EL (cell line): ENCODE data around the gene EDEM3.

ENCODE experiments used
- DNase-seq: peaks from one replicate; pipeline ENCODE4 v3.0.0-alpha.2; 2016

Gene EDEM3

DNA sequence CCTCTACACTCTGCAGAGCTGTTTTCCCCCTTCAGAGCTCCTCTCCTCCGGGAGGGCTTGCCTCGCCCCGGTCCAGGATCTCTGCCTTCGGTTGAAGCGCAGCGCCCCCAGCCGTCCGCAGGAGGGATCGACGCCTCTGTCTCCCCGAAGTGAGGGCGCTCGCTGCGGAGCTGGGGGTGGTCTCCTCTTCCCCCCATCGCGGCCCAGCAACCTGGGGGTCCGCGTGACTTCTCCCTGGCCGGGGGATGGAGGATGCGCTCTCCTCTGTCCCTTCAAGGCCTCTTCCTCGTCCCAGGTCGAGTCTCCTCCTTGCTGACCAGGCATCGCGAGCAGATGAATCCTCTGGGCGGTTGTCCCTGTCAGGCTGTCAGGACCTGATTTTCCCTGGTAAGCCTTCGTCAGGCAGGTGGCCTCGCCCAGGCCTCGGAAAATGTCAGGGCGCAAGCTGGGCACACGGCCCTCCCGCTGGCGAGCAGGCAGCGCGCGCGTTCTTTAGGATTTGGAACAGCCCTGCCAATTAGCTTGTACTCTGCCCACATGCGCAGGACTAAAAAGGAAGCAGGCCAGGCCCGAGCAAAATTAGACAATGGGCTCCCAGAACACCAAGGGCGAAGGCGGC is 90.5 kb downstream of the EDEM3 start:
- DNase-seq, result peak; percentile 63

- DNase-seq, result no peak
Measured at GRCh38 chr1:184661801-184662200, 92.9 kb downstream of the EDEM3 start.

GRCh38 chr1:184660462-184661191 is 94.0 kb downstream of the EDEM3 start:
- DNase-seq, result no peak

DNA sequence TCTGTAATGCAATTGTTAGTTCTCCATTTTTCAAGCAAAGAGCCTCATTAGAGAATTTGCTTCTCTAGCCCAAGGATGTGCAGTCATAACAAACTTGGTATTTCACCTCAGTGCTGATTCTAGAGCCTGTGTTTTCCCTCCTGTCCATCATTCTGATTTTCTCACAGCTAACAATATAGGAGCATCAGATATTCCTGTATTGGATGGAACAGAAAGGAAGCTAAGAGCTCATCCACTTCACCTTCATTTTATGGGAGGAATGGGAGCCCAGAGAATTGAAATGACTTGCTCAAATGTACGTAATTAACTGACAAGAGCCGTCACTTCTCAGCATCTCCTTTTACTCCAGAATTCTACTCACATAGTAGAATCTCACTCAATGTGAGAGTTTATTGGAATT is 96.6 kb downstream of the EDEM3 start:
- no peak for DNase-seq

DNA sequence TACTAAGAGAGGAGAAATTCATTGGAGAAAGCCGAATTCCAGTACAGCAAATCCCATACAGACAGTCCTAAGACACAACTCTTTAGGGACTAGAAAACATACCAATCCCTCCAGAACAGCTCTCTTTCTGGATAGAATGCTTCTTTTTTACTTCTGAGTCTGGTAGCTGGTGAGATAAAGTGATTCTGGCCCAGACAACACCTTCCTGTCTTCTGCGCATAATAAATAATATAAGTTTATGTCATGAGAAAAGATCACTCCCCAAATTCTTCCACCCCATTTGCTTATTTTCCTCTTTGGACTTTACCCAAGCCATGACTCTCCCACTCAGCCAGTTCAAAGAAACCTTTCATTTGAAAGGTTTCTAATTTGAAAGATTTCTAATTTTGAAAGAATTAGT is 98.4 kb downstream of the EDEM3 start:
- DNase-seq, result no peak

DNA sequence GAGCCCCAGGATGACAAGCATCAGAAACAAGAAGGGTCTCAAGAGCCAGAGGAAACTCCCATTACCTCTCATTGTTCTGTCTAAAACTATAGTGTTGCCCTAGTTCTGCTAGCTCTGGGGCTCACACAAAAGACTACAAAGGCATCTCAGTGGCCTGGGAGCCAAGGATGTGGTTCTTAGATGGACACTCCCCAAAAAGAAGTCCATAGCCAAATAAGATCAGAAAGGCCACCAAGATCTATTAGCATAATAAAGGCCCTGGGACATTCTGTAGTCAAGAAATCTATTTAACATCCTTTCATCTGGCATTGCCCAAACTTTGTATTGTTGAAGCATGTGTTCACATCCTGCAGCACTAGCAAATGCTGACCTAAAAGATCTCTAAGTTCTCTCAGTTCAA is 99.5 kb downstream of the EDEM3 start:
- no peak for DNase-seq

- DNase-seq, result no peak
Measured at GRCh38 chr1:184650177-184650866, 104.3 kb downstream of the EDEM3 start.

DNA sequence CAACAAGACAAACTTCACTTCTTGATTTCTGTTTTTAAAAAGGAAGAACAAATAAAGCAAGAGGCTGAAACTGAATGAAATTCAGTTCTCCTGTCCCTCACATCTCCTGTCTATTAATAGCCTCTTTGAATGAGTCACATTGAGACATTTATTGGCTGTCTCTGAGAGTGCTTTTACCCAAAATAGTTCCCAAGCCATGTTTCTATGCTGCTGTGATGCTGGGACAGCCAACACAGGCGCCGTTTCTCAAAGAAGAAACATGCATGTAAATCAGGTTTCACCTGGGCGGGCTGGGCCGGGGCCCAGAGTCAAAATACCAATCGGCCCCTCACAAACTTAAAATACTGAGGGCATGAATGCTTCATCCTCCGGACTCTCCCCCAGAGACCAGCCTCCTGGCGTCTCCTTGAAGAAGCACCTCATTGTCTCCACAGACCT is 105.2 kb downstream of the EDEM3 start:
- DNase-seq, result peak; percentile 13

DNA sequence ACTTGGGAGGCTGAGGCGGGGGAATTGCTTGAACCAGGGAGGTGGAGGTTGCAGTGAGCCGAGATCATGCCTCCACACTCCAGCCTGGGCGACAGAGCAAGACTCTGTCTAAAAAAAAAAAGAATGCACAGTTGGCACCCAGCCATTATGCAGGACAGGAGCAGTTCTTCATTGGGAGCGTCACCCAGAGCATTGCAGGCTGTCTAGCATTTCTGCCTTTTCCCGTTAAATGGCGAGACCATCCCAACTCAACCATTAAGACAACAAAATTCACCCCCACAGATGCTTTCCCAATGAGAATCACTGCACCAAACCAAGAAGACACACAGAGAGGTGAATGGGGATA is 105.8 kb downstream of the EDEM3 start:
- no peak for DNase-seq

- DNase-seq, result no peak
Measured at GRCh38 chr1:184648160-184648855, 106.3 kb downstream of the EDEM3 start.

DNA sequence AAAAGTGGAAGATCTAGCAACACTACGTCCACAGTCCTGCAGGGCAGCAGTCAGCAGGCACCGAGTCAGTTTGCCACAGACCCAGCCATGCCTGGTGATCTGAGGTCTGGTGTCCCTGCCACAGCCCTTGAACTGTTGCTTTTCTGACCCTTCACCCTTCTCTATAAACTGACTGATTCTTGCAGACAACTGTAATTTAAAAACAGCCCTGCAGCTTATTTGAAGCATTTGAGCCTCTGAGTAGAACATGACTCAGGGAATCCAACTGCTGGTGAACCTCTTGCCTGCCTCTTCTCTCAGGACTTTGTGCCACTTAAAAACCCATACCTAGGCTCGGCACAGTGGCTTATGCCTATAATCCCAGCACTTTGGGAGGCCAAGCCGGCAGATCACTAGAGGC is 107.2 kb downstream of the EDEM3 start:
- no peak for DNase-seq

DNA sequence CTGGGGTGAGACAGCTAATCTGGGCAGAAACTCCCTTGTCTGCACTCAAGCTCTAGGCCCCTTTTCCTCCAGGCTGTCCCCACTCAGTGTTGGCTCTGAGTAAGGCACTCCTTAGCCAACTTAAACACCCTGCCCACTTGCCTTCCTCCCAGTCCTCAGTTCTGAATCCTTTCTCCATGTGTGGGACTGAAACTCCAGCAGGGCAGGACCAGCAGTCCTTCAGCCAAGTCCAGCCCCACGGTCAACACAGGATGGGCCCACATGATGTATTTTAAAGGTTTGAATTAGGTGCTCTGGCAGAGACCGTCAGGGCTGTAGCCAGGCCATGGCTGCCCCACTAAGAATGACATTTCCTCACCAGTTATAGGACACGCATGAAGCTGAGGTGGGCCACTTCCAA is 107.8 kb downstream of the EDEM3 start:
- DNase-seq, result no peak

- DNase-seq, result no peak
Measured at GRCh38 chr1:184646178-184646701, 108.4 kb downstream of the EDEM3 start.

GRCh38 chr1:184644771-184645170 is 109.9 kb downstream of the EDEM3 start:
- DNase-seq, result no peak

- no peak for DNase-seq
Measured at GRCh38 chr1:184643661-184644060, 111.0 kb downstream of the EDEM3 start.

DNA sequence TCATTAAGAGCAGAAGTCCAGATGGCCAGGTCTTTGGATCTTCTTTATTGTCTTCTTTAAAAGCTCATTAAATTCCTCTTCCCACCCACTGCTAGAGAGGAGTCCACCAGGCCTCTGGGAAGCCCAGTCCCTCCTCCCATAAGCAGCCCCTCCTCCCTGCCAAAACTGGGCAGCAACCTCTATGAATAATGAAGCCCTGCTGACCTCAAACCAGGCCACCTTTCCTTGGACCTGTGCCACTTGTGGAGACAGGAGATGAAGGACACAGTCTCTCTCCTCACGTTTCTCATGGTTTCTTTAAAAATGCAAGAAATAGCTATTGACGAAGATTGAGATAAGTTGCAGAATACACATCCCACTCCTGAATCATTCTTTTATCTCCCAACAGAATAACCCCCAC is 112.8 kb downstream of the EDEM3 start:
- no peak for DNase-seq

GRCh38 chr1:184640505-184640904 is 114.2 kb downstream of the EDEM3 start:
- no peak for DNase-seq
